Dendritic cell treated with granulocyte-macrophage colony-stimulating factor and Interleukin-4, amounts not matched to agents 40 ng/mL and 50 ng/mL, for 4 days (primary cell): Measurements from ENCODE around the gene PCDHGB2.
"Not testable (repeated sequence)": the region's sequence is repeated elsewhere in the genome, so short reads cannot be mapped to it uniquely, and the experiment has no call there.

Source experiments
- H3K27ac Mint-ChIP-seq: one replicate; pipeline ENCODE4 v1.8.0; 2022; ENCODE audit warnings: mild to moderate bottlenecking, mixed read lengths
- H3K27me3 Mint-ChIP-seq: one replicate; pipeline ENCODE4 v1.8.0; 2022; ENCODE audit warnings: mild to moderate bottlenecking, mixed read lengths
- H3K36me3 Mint-ChIP-seq: one replicate; pipeline ENCODE4 v1.8.0; 2022; ENCODE audit warnings: low read depth, mixed read lengths
- H3K4me1 Mint-ChIP-seq: one replicate; pipeline ENCODE4 v1.8.0; 2022; ENCODE audit warnings: low read depth, mixed read lengths
- H3K4me3 Mint-ChIP-seq: one replicate; pipeline ENCODE4 v1.8.0; 2022; ENCODE audit warnings: mild to moderate bottlenecking, moderate library complexity, mixed read lengths
- H3K9me3 Mint-ChIP-seq: one replicate; pipeline ENCODE4 v1.8.0; 2022; ENCODE audit warnings: mixed read lengths
- intact Hi-C: fragments of 100-400 bp; cut with micrococcal nuclease; formaldehyde crosslinking; loops from one replicate; pipeline ENCODE4 v1.15.0; 2022

Gene PCDHGB2

GRCh38 chr5:141362719-141363118 is 2.9 kb downstream of the PCDHGB2 start:
- peaks cover 67% of the 10 kb centered on the region for H3K9me3 Mint-ChIP-seq
- no peaks in the 10 kb centered on the region for H3K4me1 Mint-ChIP-seq
- H3K4me3 Mint-ChIP-seq, result no peak overlapping the region
- intact Hi-C loops, result no loop called here
- peaks cover 79% of the 10 kb centered on the region for H3K27me3 Mint-ChIP-seq
- H3K27ac Mint-ChIP-seq, result no peak overlapping the region
- H3K36me3 Mint-ChIP-seq, result peaks cover 6% of the 10 kb centered on the region

DNA sequence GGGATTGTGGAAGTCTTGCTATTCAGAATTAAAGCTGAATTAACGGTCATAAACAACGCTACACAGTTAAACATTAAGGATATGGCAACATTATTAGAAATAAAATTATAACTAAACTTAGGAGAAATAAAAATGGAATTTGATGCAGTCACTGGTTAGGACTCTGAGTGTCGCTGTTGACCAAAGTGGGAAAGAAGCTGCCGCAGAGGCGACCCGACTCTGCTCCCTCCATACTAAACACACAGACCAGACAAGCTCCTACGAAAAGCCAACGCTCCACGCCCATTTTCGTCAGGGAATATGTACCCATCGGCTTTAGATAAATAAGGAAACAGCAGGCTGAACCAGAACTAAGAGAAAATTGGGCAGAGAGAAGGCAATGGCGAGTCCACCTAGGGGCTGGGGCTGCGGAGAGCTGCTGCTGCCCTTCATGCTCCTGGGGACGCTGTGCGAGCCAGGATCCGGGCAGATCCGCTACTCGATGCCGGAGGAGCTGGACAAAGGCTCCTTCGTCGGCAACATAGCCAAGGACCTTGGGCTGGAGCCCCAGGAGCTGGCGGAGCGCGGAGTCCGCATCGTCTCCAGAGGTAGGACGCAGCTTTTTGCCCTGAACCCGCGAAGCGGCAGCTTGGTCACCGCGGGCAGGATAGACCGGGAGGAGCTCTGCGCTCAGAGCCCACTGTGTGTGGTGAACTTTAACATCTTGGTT is 4.3 kb downstream of the PCDHGB2 start, which contains the start of gene PCDHGA5:
Gene PCDHGA5 (plus strand): TSS at position 211 of the 709 bp plus-strand sequence. CDS start 169 bp downstream, at position 380.
- Mint-ChIP-seq H3K4me3 (no peak within 1 kb of the TSS), H3K27ac (no peak within 1 kb of the TSS), H3K36me3 (peaks cover 6% of the 10 kb centered on the region), H3K27me3 (peaks cover 76% of the 10 kb centered on the region), H3K9me3 (peaks cover 67% of the 10 kb centered on the region), H3K4me1 (no peaks in the 10 kb centered on the region)
- intact Hi-C loops, result no loop called here

GRCh38 chr5:141366016-141366896 is 6.5 kb downstream of the PCDHGB2 start:
- Mint-ChIP-seq H3K36me3 (peaks cover 6% of the 10 kb centered on the region), H3K4me3 (no peak overlapping the region), H3K27me3 (peaks cover 76% of the 10 kb centered on the region), H3K27ac (no peak overlapping the region), H3K9me3 (peaks cover 63% of the 10 kb centered on the region), H3K4me1 (peaks cover 10% of the 10 kb centered on the region)
- intact Hi-C loops, result no loop called here

- peaks cover 71% of the 10 kb centered on the region for H3K27me3 Mint-ChIP-seq
- intact Hi-C loops, result no loop called here
- peak within 1 kb of the TSS; percentile 75 for H3K4me3 Mint-ChIP-seq
- H3K27ac Mint-ChIP-seq, result peak within 1 kb of the TSS; percentile 54
- no peaks in the 10 kb centered on the region for H3K36me3 Mint-ChIP-seq
- peaks cover 10% of the 10 kb centered on the region for H3K4me1 Mint-ChIP-seq
- peaks cover 65% of the 10 kb centered on the region for H3K9me3 Mint-ChIP-seq
Measured at GRCh38 chr5:141369994-141370848, 10.4 kb downstream of the PCDHGB2 start, which contains the start of gene PCDHGB3. TSS of gene PCDHGB3 (plus strand) at chr5:141370242. CDS start at chr5:141370395, 153 bp downstream.

- Mint-ChIP-seq H3K9me3 (peaks cover 66% of the 10 kb centered on the region), H3K4me1 (peaks cover 10% of the 10 kb centered on the region), H3K27ac (no peak overlapping the region), H3K4me3 (no peak overlapping the region), H3K36me3 (peaks cover 5% of the 10 kb centered on the region), H3K27me3 (peaks cover 71% of the 10 kb centered on the region)
- intact Hi-C loops, result no loop called here
Measured at GRCh38 chr5:141371572-141372475, 12.0 kb downstream of the PCDHGB2 start.

GRCh38 chr5:141373673-141374317 is 14.0 kb downstream of the PCDHGB2 start, which contains the start of gene PCDHGA6:
TSS of gene PCDHGA6 (plus strand) at chr5:141373891. CDS start at chr5:141374084, 193 bp downstream.
- H3K27ac Mint-ChIP-seq, result no peak within 1 kb of the TSS
- no peak within 1 kb of the TSS for H3K4me3 Mint-ChIP-seq
- peaks cover 5% of the 10 kb centered on the region for H3K36me3 Mint-ChIP-seq
- intact Hi-C loops, result no loop called here
- peaks cover 70% of the 10 kb centered on the region for H3K27me3 Mint-ChIP-seq
- H3K4me1 Mint-ChIP-seq, result peaks cover 10% of the 10 kb centered on the region
- peaks cover 73% of the 10 kb centered on the region for H3K9me3 Mint-ChIP-seq

DNA sequence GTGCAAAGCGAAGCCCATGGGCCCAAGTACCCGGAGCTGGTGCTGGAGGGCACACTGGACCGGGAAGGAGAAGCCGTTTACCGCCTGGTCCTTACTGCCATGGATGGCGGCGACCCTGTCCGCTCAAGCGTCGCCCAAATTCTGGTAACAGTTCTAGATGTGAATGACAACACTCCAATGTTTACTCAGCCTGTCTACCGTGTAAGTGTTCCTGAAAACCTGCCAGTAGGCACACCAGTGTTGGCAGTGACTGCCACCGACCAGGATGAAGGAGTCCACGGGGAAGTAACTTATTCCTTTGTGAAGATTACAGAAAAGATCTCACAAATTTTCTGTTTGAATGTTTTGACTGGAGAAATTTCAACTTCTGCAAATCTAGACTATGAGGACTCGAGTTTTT is 14.8 kb downstream of the PCDHGB2 start:
- Mint-ChIP-seq H3K9me3 (peaks cover 73% of the 10 kb centered on the region), H3K4me3 (no peak overlapping the region), H3K4me1 (peaks cover 10% of the 10 kb centered on the region), H3K36me3 (peaks cover 5% of the 10 kb centered on the region), H3K27me3 (peaks cover 66% of the 10 kb centered on the region), H3K27ac (no peak overlapping the region)
- intact Hi-C loops, result no loop called here

DNA sequence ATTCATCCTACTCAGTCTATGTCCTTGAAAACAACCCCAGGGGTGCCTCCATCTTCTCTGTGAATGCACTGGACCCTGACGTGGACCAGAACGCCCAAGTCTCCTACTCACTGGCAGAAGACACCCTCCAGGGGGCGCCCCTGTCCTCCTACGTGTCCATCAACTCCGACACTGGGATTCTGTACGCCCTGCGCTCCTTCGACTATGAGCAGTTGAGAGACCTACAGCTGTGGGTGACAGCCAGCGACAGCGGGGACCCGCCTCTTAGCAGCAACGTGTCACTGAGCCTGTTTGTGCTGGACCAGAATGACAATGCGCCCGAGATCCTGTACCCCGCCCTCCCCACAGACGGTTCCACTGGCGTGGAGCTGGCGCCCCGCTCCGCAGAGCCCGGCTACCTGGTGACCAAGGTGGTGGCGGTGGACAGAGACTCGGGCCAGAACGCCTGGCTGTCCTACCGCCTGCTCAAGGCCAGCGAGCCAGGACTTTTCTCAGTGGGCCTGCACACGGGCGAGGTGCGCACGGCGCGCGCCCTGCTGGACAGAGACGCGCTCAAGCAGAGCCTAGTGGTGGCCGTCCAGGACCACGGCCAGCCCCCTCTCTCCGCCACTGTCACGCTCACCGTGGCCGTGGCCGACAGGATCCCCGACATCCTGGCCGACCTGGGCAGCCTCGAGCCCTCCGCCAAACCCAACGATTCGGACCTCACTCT is 15.8 kb downstream of the PCDHGB2 start:
- Mint-ChIP-seq H3K27me3 (peaks cover 63% of the 10 kb centered on the region), H3K9me3 (peaks cover 66% of the 10 kb centered on the region)
- H3K36me3 Mint-ChIP-seq, H3K4me3 Mint-ChIP-seq, intact Hi-C loops, H3K27ac Mint-ChIP-seq, H3K4me1 Mint-ChIP-seq: not testable (repeated sequence)

GRCh38 chr5:141382469-141383294 is 22.9 kb downstream of the PCDHGB2 start, which contains the start of gene PCDHGA7:
TSS of gene PCDHGA7 (plus strand) at chr5:141382742. CDS start at chr5:141382900, 158 bp downstream.
- Mint-ChIP-seq H3K4me3 (peak within 1 kb of the TSS; percentile 71), H3K36me3 (no peaks in the 10 kb centered on the region), H3K27ac (no peak within 1 kb of the TSS), H3K9me3 (peaks cover 22% of the 10 kb centered on the region), H3K27me3 (peaks cover 62% of the 10 kb centered on the region), H3K4me1 (no peaks in the 10 kb centered on the region)
- intact Hi-C loops, result no loop called here

- Mint-ChIP-seq H3K27ac (no peak overlapping the region), H3K36me3 (no peaks in the 10 kb centered on the region), H3K27me3 (peaks cover 64% of the 10 kb centered on the region), H3K4me3 (no peak overlapping the region), H3K9me3 (peaks cover 25% of the 10 kb centered on the region), H3K4me1 (no peaks in the 10 kb centered on the region)
- intact Hi-C loops, result no loop called here
Measured at GRCh38 chr5:141383345-141383744, 23.6 kb downstream of the PCDHGB2 start.

DNA sequence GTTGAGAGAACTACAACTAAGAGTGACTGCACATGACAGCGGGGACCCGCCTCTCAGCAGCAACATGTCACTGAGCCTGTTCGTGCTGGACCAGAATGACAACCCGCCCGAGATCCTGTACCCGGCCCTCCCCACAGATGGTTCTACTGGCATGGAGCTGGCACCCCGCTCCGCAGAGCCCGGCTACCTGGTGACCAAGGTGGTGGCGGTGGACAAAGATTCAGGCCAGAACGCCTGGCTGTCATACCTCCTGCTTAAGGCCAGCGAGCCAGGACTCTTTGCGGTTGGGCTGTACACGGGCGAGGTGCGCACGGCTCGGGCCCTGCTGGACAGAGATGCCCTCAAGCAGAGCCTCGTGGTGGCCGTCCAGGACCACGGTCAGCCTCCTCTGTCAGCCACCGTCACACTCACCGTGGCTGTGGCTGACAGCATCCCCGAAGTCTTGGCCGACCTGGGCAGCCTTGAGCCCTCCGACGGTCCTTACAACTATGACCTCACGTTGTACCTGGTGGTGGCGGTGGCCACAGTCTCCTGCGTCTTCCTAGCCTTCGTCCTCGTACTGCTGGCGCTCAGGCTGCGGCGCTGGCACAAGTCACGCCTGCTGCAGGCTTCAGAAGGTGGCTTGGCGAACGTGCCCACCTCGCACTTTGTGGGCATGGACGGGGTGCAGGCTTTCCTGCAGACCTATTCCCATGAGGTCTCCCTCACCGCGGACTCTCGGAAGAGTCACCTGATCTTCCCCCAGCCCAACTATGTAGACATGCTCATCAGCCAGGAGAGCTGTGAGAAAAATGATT is 24.9 kb downstream of the PCDHGB2 start:
- Mint-ChIP-seq H3K9me3 (peaks cover 38% of the 10 kb centered on the region), H3K36me3 (peaks cover 1% of the 10 kb centered on the region), H3K27ac (no peak overlapping the region), H3K27me3 (peaks cover 77% of the 10 kb centered on the region), H3K4me1 (no peaks in the 10 kb centered on the region), H3K4me3 (no peak overlapping the region)
- intact Hi-C loops, result no loop called here
